Measurements from ENCODE around the gene CLMP.
"Not testable (repeated sequence)": the region's sequence is repeated elsewhere in the genome, so short reads cannot be mapped to it uniquely, and the experiment has no call there.

The CLMP gene

DNA sequence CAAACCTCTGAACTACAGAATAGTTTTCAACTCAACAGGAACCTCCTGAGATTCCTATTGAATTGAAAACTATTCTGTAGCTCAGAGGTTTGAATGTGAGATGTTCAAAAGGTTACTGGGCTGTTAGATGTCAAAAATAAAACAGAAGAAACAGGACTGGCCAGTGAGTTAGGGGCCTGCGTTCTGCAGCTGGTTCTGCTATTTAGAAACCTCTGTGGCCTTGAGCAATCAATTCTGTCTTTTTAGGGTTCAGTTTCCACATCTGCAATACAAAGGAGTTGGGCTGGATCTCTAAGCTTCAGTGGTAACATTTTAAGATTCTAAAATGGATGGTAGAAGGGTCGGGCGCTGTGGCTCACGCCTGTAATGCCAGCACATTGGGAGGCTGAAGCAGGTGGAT is 55.8 kb downstream of the CLMP start:
- in situ Hi-C loops (cut with MboI; ENCODE audit: low sequenced_read_pairs), result no loop called here

DNA sequence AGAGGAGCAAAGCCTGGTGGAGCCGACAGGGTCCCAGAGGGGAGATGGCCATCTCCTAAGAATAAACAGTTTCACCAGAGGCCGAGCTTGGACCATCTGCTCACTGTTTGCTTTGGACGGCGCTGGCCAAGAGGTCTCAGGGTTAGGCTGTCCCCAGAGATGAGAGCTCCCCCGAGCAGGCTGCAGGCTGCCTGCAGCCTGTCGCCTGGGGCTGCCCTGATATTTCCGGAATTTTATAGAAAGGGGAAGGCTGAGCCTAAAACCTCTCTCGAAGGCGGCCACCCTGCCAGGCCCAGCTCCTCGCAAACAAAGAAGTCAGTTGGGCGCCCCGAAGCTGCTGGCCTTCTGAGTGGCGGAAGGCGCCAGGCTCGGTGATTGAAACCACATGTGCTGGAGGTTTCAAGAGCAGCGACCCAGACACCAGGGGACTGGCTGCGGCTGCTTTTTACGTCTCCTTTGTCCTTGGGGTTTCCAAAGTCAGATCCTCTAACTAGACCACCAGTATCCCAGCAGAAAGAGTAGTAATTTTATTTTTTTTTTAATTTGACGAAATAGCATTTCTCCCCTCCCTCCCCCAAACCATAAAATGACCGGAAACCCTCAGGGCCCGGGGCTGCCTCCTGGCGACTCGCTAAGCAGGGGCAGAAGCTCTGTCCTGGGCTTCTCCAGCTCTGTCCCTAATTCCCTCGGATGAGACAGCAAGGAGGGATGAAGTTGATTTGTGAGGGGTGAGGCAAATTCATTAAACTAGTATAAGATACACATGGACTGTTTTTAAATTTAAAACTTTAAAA is 57.4 kb downstream of the CLMP start:
- in situ Hi-C loops (cut with MboI; ENCODE audit: low sequenced_read_pairs), result no loop called here

GRCh38 chr11:123135863-123136446 is 59.1 kb downstream of the CLMP start:
- in situ Hi-C loops (cut with MboI; ENCODE audit: low sequenced_read_pairs), result no loop called here

DNA sequence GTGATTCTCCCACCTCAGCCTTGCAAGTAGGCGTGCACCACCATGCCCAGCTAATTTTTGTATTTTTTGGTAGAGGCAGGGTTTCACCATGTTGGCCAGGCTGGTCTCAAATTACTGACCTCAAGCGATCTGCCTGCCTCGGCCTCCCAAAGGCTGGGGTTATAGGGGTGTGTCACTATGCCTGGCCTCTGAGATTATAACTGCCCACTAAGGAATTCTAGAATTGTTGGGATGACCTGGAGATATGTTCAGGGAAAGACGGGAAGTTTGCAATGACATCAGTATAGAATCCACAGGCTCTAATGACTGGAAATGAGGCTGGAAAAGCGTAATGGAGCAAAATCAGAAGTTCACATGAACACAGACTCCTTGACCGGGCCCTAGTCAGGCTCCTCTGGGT is 62.2 kb downstream of the CLMP start:
- in situ Hi-C loops (cut with MboI; ENCODE audit: low sequenced_read_pairs), result no loop called here

DNA sequence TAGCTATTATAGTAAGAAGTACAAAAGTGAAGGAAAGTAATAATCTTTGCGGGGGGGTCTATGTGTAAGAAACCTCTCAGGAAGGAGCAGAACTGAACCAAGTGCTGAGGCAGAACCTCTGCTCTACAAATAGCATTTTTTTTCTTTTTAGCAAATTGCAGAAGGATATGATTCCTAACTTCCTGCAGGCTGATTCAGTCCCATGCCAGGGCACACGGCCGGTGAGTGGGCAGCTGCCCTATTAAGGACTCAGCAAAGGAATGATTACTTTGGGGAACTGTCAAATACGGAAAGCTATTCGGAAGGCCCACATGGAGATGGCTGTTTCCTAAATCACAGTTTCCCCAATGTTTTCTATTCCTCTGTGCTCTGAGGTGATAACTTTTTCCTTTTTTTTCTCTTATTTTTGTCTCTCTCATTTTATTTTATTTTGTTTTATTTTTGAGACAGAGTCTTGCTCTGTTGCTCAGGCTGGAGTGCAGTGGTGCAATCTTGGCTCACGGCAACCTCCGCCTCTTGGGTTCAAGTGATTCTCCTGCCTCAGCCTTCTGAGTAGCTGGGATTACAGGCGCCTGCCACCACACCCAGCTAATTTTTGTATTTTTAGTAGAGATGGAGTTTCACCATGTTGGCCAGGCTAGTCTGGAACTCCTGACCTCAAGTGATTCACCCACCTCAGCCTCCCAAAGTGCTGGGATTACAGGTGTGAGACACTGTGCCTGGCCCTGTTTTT is 62.8 kb downstream of the CLMP start:
- in situ Hi-C loops (cut with MboI; ENCODE audit: low sequenced_read_pairs), result not testable (repeated sequence)

DNA sequence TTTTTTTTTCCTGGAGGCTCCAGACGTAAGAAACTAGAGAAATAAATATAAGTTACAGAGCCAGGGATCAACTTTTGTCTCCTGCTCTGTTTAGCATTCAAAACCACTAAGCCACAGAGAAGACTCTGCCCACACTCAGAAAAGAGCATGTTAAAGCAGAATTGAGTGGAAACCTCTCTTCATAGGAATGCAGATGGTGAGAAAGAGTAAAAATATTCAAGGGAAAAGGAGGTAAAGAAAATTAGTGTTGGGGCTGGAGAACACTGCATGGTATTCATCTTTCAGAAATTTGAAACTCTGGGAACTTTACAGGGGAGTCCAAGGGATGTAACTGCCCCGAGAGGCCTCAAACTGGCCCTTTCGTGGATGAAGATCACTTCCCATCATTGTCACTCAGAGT is 65.1 kb downstream of the CLMP start:
- in situ Hi-C loops (cut with MboI; ENCODE audit: low sequenced_read_pairs), result no loop called here

- in situ Hi-C loops (cut with MboI; ENCODE audit: low sequenced_read_pairs), result no loop called here
These were observed 69.9 kb downstream of the CLMP start for GRCh38 chr11:123125169-123125568.

GRCh38 chr11:123122852-123123251 is 72.2 kb downstream of the CLMP start:
- in situ Hi-C loops (cut with MboI; ENCODE audit: low sequenced_read_pairs), result no loop called here

DNA sequence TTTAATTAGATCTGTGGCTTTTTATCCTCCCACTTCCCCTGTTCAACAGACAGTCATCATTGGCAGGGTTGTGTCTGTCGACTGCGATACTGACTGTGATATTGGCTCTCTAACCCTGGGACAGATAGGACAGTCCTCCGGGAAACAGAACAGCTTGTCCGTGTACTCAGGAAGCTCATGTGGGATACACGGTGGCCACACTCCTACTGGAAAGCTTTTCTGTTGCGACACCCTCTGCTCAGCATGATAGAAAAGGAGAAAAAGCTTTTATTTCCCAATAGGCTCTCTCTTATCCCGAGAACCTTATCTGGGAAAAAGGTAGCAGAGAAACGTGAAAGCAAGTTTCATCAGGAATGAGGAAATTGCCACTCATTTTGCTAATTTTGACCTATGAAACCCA is 72.7 kb downstream of the CLMP start:
- in situ Hi-C loops (cut with MboI; ENCODE audit: low sequenced_read_pairs), result no loop called here

DNA sequence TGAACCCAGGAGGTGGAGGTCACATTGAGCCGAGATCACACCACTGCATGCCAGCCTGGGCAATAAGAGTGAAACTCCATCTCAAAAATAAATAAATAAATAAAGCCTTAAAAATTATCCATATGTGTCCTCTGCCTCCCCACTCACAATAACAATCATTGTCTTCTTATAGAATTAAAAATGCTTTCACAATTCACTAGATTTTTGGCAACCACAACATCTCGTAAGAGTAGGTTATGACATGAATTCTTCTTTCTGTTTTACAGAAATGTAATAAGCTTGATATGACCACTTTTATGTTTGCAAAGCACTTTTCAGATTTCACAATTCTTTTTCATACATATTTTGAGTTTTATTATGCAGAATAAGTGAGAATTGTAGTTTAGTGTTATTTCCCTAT is 78.6 kb downstream of the CLMP start:
- in situ Hi-C loops (cut with MboI; ENCODE audit: low sequenced_read_pairs), result no loop called here

DNA sequence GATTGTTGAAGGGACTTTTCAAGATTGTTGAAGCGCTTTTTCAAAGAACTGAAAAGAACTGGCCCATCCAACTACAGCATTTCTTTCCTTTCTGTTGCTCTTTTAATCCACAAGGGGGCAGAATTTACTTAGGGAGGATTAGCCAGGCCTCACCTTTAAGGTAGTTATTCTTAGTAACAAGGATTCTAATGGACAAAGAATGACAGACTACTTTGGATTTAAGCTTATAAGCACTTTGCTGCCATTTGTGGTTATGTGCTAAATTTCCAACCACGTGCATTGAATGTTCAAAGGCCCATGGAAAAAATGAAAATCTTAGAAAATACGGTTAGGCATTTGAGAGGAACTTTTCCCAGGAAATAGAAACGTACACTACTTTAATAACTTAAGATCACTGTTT is 83.6 kb downstream of the CLMP start:
- in situ Hi-C loops (cut with MboI; ENCODE audit: low sequenced_read_pairs), result no loop called here

GRCh38 chr11:123110397-123110796 is 84.7 kb downstream of the CLMP start:
- in situ Hi-C loops (cut with MboI; ENCODE audit: low sequenced_read_pairs), result no loop called here

GRCh38 chr11:123107945-123108495 is 87.0 kb downstream of the CLMP start:
- in situ Hi-C loops (cut with MboI; ENCODE audit: low sequenced_read_pairs), result loop anchor here (10.0 kb wide), 1 partner anchor 147 kb away; no protein-coding TSS in a partner anchor

DNA sequence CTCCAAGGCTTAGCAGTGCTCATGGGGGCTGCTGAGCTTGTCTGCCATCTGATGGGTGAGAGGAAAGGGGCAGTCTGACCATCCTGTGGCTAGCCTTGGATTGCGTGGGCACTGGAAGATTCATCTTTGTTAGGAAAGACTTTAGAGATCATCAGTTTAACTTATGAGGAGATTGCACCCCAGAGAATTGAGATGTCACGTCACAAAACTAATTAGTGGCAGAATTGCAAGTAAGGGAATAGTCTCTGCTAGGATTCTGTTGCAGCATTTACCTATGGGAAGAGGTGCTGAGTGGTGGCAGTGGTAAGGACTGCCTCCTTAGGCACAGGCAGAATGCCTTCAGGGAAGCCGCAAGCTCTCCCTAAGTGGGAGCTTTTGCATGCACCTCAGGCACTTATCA is 90.4 kb downstream of the CLMP start:
- in situ Hi-C loops (cut with MboI; ENCODE audit: low sequenced_read_pairs), result loop anchor here (10.0 kb wide), 1 partner anchor 150 kb away; no protein-coding TSS in a partner anchor

DNA sequence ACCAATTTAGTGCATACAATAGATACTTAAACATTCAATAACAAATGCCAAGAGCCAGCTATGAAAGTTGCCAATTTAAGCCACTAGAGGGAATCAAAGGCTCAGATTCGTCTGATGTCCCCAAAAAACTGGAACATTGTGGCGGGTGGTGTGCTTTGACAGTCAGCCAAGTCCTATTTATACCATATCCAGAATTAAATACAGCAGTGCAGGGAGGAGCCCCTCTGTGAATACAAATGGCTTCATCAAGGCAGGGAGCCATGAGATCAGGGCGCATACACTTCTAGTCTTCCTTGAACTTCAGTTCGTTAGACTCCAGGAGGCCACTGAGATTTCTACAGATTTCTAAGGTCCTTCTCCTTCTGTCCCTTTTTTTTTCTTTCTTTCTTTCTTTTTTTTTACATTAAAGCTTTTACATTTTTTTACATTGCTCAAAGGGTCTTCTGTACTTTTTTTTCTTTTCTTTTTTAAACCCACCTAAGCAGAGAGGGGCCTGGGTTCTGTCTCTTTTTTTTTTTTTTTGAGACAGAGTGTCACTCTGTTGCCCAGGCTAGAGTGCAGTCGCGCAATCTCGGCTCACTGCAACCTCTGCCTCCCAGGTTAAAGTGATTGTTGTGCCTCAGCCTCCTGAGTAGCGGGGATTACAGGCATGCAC is 91.6 kb downstream of the CLMP start:
- in situ Hi-C loops (cut with MboI; ENCODE audit: low sequenced_read_pairs), result loop anchor here (10.0 kb wide), 1 partner anchor 151 kb away; no protein-coding TSS in a partner anchor

- in situ Hi-C loops (cut with MboI; ENCODE audit: low sequenced_read_pairs), result loop anchor here (10.0 kb wide), 1 partner anchor 154 kb away; no protein-coding TSS in a partner anchor
These were observed 94.5 kb downstream of the CLMP start for GRCh38 chr11:123100379-123101085.

DNA sequence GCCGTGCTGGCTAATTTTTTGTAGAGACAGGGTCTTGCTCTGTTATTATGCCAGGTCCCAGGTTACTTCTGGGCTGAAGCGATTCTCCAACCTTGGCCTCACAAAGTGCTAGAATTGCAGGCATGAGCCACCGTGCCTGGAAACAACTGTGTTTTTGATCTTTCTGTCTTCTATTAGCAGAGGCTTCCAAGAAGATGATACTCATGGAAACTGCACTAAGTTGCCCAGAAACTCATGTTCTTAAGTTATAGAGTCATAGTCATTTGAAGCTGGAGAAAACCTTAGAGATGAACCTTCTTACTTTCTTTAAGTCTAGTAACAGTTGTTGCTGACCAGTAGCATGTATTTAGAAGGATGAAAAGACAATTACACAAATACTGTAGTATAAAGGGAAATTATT is 96.1 kb downstream of the CLMP start:
- in situ Hi-C loops (cut with MboI; ENCODE audit: low sequenced_read_pairs), result no loop called here

DNA sequence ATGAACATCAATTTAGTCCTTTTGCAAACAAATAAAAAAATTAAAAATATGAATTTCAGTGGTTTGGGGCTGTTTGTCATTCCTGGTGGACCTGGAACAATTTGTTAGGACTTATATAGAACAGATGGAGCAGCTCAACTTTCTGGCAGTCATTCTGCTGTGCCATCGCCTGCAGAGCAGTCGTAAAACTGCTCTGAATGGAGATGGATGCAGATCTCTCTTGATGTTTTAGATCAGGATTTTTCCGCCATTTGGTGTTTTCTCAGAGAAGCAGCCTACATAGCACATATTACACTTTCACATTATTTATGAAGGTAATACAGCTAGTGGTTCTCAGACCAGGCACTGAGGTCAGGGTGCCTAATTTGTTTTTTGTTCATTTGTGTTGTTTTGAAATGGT is 101.3 kb downstream of the CLMP start:
- in situ Hi-C loops (cut with MboI; ENCODE audit: low sequenced_read_pairs), result no loop called here

GRCh38 chr11:123091506-123091905 is 103.5 kb downstream of the CLMP start:
- in situ Hi-C loops (cut with MboI; ENCODE audit: low sequenced_read_pairs), result no loop called here

DNA sequence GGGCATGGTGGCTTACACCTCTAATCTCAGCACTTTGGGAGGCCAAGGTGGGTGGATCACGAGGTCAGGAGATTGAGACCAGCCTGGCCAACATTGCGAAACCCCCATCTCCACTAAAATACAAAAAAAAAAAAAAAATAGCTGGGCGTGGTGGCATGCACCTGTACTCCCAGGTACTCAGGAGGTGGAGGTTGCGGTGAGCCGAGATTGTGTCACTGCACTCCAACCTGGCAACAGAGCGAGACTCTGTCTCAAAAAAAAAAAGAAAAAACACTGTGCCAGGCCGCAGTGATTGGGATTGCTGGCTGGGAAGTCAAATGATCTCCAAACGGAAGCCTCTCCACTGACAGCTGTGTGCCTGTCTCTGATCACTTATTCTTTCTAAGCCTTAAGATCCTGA is 104.9 kb downstream of the CLMP start:
- in situ Hi-C loops (cut with MboI; ENCODE audit: low sequenced_read_pairs), result not testable (repeated sequence)
